HCT116 (cell line): ENCODE measurements around the gene SUPT5H. TPM values are rescaled to one million over a fixed set of nuclear protein-coding genes. Genes with fewer than 3 reads are reported as not detected.

Source experiments
- ATAC-seq: fragments of 200-7000 bp; cut with Tn5 transposase; 2 replicates; pipeline ENCODE4 v1.9.1; 2020; ENCODE audit warnings: mild to moderate bottlenecking, moderate library complexity
- BruUV-seq: library from RNA; stranded (reverse); fragments of 400-500 nt; replicated peaks from 2 replicates; lab custom pipeline; 2021; lab: Mats Ljungman, UMichigan
- CTCF ChIA-PET: fragments of 300-600 bp; sonication (Branson Sonifier 250); formaldehyde crosslinking; loops from one replicate; lab custom pipeline; 2021; ENCODE audit warnings: antibody characterized with exemption; lab: Charles Lee
- POLR2A ChIA-PET: fragments of 300-600, 350-600 bp; sonication (Branson Sonifier 250); formaldehyde crosslinking; loops from one replicate; lab custom pipeline; 2021; ENCODE audit warnings: antibody characterized with exemption; lab: Charles Lee
- RAD21 ChIA-PET, 2 experiments: fragments of 300-600 bp; sonication (Branson Sonifier 250); formaldehyde crosslinking; loops; one replicate each; lab custom pipeline; 2023; ENCODE audit warnings: low total read pairs in 2 of 2; ENCODE audit not compliant: uncharacterized antibody in 2 of 2, unreplicated experiment in 2 of 2, low non-redundant PET in 1 of 2; lab: Charles Lee
- DNase-seq: peaks from one replicate; pipeline ENCODE4 v3.0.0-alpha.2; 2010; ENCODE audit warnings: low read depth, low spot score
- H2AFZ ChIP-seq: fragments of 200-600 bp; shearing (Covaris generic), sonication (generic); 2 replicates; pipeline ENCODE4 v1.6.1; 2017; ENCODE audit warnings: low read depth, mixed run types, mixed read lengths, antibody characterized with exemption, low read length; ENCODE audit not compliant: poor library complexity, severe bottlenecking
- H3K27ac ChIP-seq: 2 replicates; pipeline ENCODE4 v1.5.1; 2012; ENCODE audit warnings: low read depth, low read length
- H3K27me3 ChIP-seq: fragments of 200-600 bp; sonication (generic); 2 replicates; pipeline ENCODE4 v1.6.1; 2016; ENCODE audit warnings: mixed run types, low read length, mixed read lengths; ENCODE audit not compliant: insufficient read depth
- H3K36me3 ChIP-seq, 2 experiments: fragments of 200-500 bp in 1 of 2; fragments of 200-600 bp in 1 of 2; sonication (Bioruptor generic) in 1 of 2; sonication (generic) in 1 of 2; 2 replicates each; pipeline versions ENCODE4 v1.5.1 to v1.6.1; 2014 to 2016; ENCODE audit warnings: low read length in 2 of 2, inconsistent platforms in 1 of 2, mixed read lengths in 1 of 2, mixed run types in 1 of 2; ENCODE audit not compliant: insufficient read depth in 2 of 2, control insufficient read depth in 1 of 2
- H3K4me1 ChIP-seq, 2 experiments: fragments of 200-600 bp in 1 of 2; sonication (generic) in 1 of 2; 2 replicates each; pipeline versions ENCODE4 v1.5.1 to v1.6.1; 2012 to 2017; ENCODE audit warnings: low read length in 2 of 2, inconsistent platforms in 1 of 2, mild to moderate bottlenecking in 1 of 2, mixed read lengths in 1 of 2, mixed run types in 1 of 2, moderate library complexity in 1 of 2; ENCODE audit not compliant: insufficient read depth in 2 of 2, control insufficient read depth in 1 of 2
- H3K4me2 ChIP-seq: fragments of 200-600 bp; sonication (generic); 2 replicates; pipeline ENCODE4 v1.6.1; 2017; ENCODE audit warnings: mixed run types, low read length, mixed read lengths
- H3K4me3 ChIP-seq, 2 experiments: fragments of 200-600 bp in 1 of 2; sonication (generic) in 1 of 2; replicated peaks in 1 of 2; 2 replicates each; pipeline ENCODE4 v1.5.1; 2011 to 2016; ENCODE audit warnings: low read length in 2 of 2, control low read depth in 1 of 2, low read depth in 1 of 2, mild to moderate bottlenecking in 1 of 2, mixed read lengths in 1 of 2, mixed run types in 1 of 2
- H3K79me2 ChIP-seq: fragments of 200-600 bp; sonication (generic); 2 replicates; pipeline ENCODE4 v1.6.1; 2017; ENCODE audit warnings: mild to moderate bottlenecking, mixed run types, low read length, moderate library complexity, mixed read lengths; ENCODE audit not compliant: insufficient read depth
- H3K9ac ChIP-seq: fragments of 200-600 bp; sonication (generic); 2 replicates; pipeline ENCODE4 v1.6.1; 2016; ENCODE audit warnings: low read length, mixed read lengths
- H3K9me2 ChIP-seq: fragments of 200-600 bp; sonication (generic), shearing (Covaris generic); 2 replicates; pipeline ENCODE4 v1.6.1; 2017; ENCODE audit warnings: mixed run types, mild to moderate bottlenecking, moderate library complexity; ENCODE audit not compliant: insufficient read depth
- H3K9me3 ChIP-seq, 2 experiments: fragments of 200-500 bp in 1 of 2; fragments of 200-600 bp in 1 of 2; sonication (Bioruptor generic) in 1 of 2; sonication (generic) in 1 of 2; 2 replicates each; pipeline ENCODE4 v1.6.1; 2014 to 2017; ENCODE audit warnings: low read length in 2 of 2, mixed read lengths in 2 of 2, inconsistent platforms in 1 of 2, low read depth in 1 of 2, mild to moderate bottlenecking in 1 of 2, mixed run types in 1 of 2, moderate library complexity in 1 of 2; ENCODE audit not compliant: control insufficient read depth in 1 of 2, insufficient read depth in 1 of 2
- H4K20me1 ChIP-seq: fragments of 200-600 bp; sonication (generic), shearing (Covaris generic); 2 replicates; pipeline ENCODE4 v1.6.1; 2017; ENCODE audit warnings: mixed run types, mild to moderate bottlenecking, moderate library complexity; ENCODE audit not compliant: insufficient read depth
- CEBPB ChIP-seq: IDR thresholded peaks from 2 replicates; pipeline ENCODE4 v1.6.1; 2012; ENCODE audit warnings: low read depth
- REST ChIP-seq: IDR thresholded peaks from 2 replicates; pipeline ENCODE4 v1.6.1; 2012; ENCODE audit warnings: low read depth
- YY1 ChIP-seq: IDR thresholded peaks from 2 replicates; pipeline ENCODE4 v1.6.1; 2011; ENCODE audit warnings: low read length, low read depth, moderate library complexity, mild to moderate bottlenecking; ENCODE audit not compliant: insufficient replicate concordance; ENCODE audit errors: extremely low read depth
- ZBTB33 ChIP-seq: IDR thresholded peaks from 2 replicates; pipeline ENCODE4 v1.6.1; 2011; ENCODE audit warnings: mild to moderate bottlenecking, low read length, moderate library complexity; ENCODE audit not compliant: insufficient replicate concordance; ENCODE audit errors: extremely low read depth
- intact Hi-C: fragments of 100-400 bp; cut with micrococcal nuclease; formaldehyde crosslinking; loops from 2 replicates; pipeline ENCODE4 v1.10.0; 2022
- total RNA-seq: library from RNA; stranded (reverse); gene quantifications from one replicate; pipeline ENCODE4 v1.2.1, GENCODE V29; 2021; ENCODE audit not compliant: unreplicated experiment

The SUPT5H gene
- total RNA-seq, 1 experiment from 2014 or later: 120 TPM

- H3K36me3 ChIP-seq: peaks cover 54 to 82% of the 10 kb centered on the region in 2 experiments; a peak in 3 of 4 replicates
- H3K4me1 ChIP-seq: no peaks in the 10 kb centered on the region
Measured at GRCh38 chr19:39471756-39472536, 26.6 kb downstream of the SUPT5H start.

More at GRCh38 chr19:39471756-39472536, 26.6 kb downstream of the SUPT5H start:
- ATAC-seq (no peak), DNase-seq (no peak)
- Histone ChIP-seq H3K79me2 (no peaks in the 10 kb centered on the region; the same call in 1 of the 2 replicates), H3K9ac (no peak overlapping the region), H3K27ac (no peak overlapping the region), H4K20me1 (no peaks in the 10 kb centered on the region), H3K27me3 (no peaks in the 10 kb centered on the region)
- intact Hi-C loops: no loop called here
- RAD21 ChIA-PET: no interaction called here
- no TSS peak for BruUV-seq
- POLR2A ChIA-PET: interaction anchor here (0.7 kb wide), 1 partner anchor 8 kb away, joined by 3 read pairs; no protein-coding TSS in a partner anchor
- CTCF ChIA-PET: no interaction called here
- no peak for TF ChIP-seq CEBPB
- TF ChIP-seq ZBTB33: no peak
- TF ChIP-seq REST: no peak
- no peak for TF ChIP-seq YY1
- TF ChIP-seq, all 23 proteins: peak for 0
- Histone ChIP-seq H2AFZ (no peak overlapping the region), H3K4me2 (no peak overlapping the region), H3K4me3 (no peak overlapping the region), H3K9me2 (no peaks in the 10 kb centered on the region), H3K9me3 (no peaks in the 10 kb centered on the region)
